ENCODE measurements around the gene ZNF226. TPM values are rescaled to one million over a fixed set of nuclear protein-coding genes. Genes with fewer than 3 reads are reported as not detected.

Gene ZNF226
- total and polyA plus RNA-seq, 9 of the 15 experiments (the other 6 are each of a cell fraction or from before 2014, with no cell fraction given): 6.2 to 19.4 (median 9.3) TPM

DNA sequence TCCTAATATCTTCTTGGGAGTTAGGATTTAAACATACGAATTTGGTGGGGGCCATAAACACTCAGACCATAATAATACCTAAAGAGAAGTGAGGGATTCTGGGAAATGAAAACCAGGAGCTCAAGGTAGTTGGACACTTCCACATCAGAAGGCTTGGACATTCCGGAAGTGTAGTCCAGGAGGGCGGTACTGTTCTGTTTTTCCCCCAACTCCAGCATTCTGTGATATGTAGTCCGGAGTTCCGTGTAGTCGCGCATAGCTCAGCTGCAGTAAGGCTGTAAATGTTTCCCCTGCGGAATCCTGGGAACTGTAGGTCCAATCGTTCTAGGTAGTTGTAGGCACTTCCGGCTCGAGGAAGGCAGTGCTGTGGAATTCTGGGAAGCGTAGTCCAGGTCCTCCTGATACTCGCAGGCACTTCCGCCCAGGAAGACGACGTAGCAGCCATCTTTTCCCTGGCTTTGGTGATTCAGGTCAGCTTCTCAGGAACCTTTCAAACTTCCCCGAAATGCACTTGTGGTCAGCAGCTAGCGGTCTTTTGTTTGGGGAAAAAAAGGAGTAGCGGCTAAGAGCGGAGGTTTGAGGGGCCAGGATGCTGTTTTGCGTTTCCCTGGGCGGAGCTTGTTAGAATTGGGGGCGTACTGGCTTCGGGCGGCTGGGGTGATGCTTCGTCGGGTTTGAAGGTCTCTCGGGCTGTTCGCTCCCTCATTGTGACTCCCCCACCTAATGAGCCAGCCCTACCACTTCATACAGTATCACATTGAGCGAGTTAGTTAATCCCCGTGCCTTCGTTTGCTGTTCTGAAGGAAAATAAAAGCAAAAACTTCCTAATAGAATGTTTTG is at the start of gene ZNF226 (continued):
- TF ChIP-seq, protein P1, sequence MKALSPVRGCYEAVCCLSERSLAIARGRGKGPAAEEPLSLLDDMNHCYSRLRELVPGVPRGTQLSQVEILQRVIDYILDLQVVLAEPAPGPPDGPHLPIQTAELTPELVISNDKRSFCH (CRISPR knock-in tag; IDR thresholded peaks at IDR 0.05): no peak
- TF ChIP-seq, protein P1 (tag; IDR thresholded peaks at IDR 0.05): no peak
- TF ChIP-seq CHD2 (IDR thresholded peaks at IDR 0.05; ENCODE audit: low read depth, low read length) (no peak), ZNF407 (IDR thresholded peaks at IDR 0.05; ENCODE audit: low read depth) (peak; percentile 79; the same call in 1 of the 2 replicates), PCBP2 (IDR thresholded peaks at IDR 0.05; ENCODE audit: low read depth, low read length, poor library complexity, severe bottlenecking) (no peak), ZKSCAN1 (IDR thresholded peaks at IDR 0.05; ENCODE audit: low read depth, low read length) (no peak), MEIS2 (IDR thresholded peaks at IDR 0.05; ENCODE audit: partially characterized antibody) (no peak), ZNF77 (CRISPR knock-in tag; IDR thresholded peaks at IDR 0.05) (no peak), CBX5 (IDR thresholded peaks at IDR 0.05; ENCODE audit: borderline replicate concordance, low read depth) (peak; percentile 59; the same call in 1 of the 2 replicates), ZNF444 (CRISPR knock-in tag; IDR thresholded peaks at IDR 0.05) (no peak), PREB (CRISPR knock-in tag; IDR thresholded peaks at IDR 0.05) (no peak), RNF219 (CRISPR knock-in tag; IDR thresholded peaks at IDR 0.05) (no peak), SMC3 (conservative IDR thresholded peaks at IDR 0.05; ENCODE audit: insufficient read depth, low read depth, low read length) (no peak), CAMTA2 (CRISPR knock-in tag; conservative IDR thresholded peaks at IDR 0.05) (no peak), ELF2 (CRISPR knock-in tag; IDR thresholded peaks at IDR 0.05) (no peak)
